NK-92 (cell line): ENCODE measurements around the gene WNT3.

Experiments
- DNase-seq: peaks from one replicate; lab custom pipeline; 2025; ENCODE audit not compliant: unreplicated experiment; lab: John Stamatoyannopoulos, UW

The WNT3 gene

GRCh38 chr17:46837521-46837920 lies 19.0 kb upstream of the WNT3 start:
- no peak for DNase-seq

DNA sequence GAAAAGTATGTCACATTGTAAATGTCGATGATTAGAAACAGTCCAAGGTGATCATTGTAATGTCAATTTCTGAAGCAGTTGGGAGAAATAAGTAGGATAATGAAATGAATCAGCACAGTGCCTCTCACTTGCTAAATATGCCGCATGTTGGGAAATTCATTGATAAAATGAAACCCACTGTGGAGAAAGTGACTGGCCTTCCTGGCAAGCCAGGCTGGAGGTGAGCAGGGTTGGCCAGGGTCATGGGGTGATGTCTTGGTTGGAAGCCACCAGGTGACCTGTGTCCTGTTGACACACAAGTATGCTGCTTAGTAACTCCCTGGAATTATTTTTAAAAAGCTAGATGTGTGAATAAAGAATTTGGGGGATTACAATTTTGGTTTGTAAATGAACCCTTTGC lies 18.0 kb upstream of the WNT3 start:
- DNase-seq = no peak

DNA sequence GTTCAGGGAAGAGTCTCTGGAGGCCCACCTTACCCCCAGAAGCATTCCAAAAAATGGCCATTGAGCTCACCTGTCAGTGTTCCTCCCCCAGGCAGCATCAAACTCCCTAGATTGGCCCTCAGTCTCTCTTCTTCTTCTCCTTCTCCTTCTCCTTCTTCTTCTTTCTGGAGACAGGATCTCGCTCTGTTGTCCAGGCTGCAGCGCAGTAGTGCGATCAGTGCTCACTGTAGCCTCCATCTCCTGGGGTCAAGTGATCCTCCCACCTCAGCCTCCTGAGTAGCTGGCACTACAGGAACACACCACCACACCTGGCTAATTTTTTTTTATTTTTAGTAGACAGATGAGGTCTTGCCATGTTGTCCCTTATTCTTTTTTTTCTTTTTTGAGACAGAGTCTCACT lies 16.4 kb upstream of the WNT3 start:
- no peak for DNase-seq

GRCh38 chr17:46833840-46834208 lies 15.3 kb upstream of the WNT3 start:
- no peak for DNase-seq

DNA sequence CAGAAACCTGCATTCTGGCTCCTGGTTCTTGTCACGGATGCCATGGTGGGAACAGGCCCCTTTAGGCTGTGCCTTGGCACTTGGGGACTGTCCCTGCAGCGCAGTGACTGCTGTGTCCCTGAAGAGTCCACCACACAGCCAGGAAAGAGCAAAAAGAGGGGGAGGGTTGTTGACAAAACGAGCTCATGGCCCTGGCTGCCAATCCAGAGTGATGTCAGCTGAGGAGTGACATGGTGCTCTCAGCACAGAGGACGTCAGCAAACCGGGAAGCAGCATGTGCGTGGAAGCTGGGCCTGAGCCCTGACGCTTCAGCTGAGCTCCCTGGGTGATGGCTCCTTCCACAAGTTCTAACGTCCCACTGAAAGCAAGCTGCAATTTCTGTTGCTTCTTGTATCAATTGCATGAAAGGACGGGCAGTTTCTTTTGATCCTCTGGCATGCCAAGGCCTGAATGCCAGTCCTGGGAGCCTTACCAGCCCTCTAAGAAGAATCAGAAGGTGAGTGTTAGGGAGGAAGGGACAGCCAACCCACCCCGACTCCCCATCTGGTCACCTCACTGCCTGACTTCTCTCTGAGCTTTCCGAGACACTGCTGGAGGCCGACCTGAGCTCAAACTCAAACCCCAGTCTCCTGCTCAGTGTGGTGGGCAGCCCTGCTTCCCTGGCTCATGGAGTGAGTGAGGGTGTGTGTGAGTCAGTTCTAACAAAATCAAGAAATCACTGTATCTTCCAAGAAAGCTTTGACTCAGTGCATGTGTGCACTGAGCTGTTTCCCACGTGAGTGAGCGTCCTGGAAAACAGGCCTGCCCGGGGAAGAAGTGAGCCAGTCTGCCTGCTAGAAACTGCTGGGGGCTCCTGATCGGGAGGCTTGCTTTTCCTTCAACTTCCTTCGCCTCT lies 14.7 kb upstream of the WNT3 start:
- DNase-seq = no peak

- DNase-seq = no peak
These were observed 13.9 kb upstream of the WNT3 start for GRCh38 chr17:46832331-46832821.

DNA sequence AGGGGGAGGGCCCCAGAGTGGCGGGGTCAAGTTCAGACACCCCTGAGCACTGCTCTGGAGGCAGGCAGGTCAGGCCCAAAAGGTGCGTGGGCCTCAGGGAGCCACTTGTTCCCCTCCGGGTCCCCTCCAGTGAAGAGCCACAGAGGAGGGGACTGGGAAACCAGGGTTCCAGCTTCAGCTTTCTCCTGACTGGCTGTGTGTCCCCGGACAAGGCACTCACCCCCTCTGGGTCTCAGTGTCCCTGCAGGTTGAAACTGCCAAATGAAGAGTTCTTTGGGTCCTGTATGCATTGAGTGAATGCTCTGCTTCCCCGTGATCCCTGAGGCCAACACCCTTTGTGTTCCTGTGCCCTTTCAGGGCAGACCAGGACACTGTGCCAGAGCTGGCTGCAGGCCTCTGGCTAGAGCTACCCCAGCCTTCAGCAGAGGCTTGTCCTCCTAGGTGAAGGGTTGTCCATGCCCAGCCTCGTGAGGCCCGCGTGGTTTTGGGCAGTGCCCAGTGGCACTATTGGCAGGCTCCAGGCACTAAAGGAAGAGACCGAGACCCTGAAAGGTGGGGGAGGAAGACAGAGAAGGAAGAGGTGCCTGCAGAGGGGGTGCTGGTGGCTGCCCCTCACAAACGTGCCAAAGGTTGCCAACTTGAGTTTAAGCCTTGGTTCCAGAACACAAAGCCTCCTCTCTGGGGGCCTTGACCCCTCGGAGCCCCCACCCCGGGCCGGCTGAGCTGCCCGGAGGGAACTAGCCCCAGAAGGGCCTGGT lies 13.3 kb upstream of the WNT3 start:
- DNase-seq = no peak

GRCh38 chr17:46827274-46827673 lies 8.8 kb upstream of the WNT3 start:
- no peak for DNase-seq

DNA sequence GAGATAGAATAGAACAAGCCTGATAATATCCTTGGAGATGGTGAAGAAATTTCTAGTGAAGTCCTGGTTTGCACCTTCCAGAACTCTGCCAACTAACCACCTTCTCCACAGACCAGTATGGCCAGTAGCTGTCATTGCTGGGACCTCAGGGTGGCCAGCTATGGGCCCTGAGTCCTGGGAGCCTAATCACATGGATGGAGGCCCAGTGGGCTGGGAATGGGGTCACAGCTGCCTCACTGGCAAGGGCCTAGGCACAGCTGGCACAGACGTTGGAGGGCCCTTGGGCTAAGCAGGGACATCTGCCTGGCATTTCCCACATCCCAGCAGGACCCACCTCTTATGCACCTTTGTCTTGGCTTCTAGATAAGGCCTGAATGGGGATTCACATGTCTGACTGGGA lies 7.6 kb upstream of the WNT3 start:
- no peak for DNase-seq

DNA sequence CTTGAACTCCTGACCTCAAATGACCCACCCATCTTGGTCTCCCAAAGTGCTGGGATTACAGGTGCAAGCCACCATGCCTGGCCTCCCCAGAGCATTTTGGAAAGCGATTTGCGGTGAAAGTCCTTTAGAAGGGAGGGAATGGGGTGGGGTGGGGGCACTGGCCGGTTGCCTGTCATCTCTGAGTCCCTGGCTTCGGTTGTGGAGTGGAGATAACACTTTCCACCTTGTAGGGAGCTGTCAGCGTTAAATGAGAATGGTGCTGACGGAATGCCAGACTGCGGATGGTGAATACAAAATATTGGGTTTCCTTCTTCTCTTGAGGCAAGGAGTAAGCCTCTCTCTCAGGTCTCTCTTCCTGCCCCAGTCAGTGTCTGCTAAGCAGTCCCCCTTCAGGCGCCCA lies 5.2 kb upstream of the WNT3 start:
- no peak for DNase-seq

- DNase-seq = no peak
These were observed 4.0 kb upstream of the WNT3 start for GRCh38 chr17:46822388-46822921.

DNA sequence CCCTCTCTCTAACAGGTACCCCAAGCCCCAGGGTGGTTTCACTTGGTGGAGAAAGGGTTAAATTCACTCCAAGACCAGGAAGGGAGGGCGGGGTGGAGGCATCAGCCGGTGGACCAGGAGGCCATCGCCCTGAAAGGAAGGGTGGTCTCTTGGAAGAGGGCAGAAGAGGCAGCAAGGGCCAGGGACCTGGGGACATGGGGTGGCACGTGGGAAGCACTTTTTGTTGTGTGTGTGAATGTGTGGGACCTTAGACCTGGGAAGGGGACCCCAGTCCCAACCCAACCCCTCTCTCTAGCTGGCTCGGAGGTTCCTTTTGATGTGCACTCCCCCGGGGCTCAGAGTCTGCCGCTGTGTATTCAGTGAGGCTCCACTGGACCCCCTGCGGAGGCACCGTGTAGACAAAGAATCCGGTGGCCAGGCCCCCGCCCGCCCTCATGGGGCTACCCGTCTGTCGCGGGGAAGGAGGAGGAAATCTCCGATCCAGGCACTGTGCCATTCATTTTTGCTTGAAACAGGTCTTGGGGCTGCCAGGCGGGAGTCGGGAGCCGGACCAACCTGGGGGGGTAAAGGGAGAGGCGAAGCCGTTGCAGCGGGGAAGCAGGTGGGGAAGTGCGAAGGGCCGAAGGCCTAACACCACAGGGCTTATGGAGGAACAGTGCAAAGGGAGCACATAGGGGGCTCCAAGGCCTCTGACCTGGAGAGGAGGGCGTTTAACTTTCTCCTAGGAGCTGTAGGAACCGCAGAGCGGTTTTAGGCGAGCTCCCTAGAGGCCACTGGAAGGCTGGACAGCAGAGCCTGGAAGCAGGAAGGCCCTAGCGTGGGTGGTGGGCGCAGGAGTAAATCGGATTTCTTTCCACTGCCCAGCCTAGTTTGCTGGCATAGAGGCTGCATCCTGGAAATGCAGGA lies 3.2 kb upstream of the WNT3 start:
- DNase-seq = no peak

DNA sequence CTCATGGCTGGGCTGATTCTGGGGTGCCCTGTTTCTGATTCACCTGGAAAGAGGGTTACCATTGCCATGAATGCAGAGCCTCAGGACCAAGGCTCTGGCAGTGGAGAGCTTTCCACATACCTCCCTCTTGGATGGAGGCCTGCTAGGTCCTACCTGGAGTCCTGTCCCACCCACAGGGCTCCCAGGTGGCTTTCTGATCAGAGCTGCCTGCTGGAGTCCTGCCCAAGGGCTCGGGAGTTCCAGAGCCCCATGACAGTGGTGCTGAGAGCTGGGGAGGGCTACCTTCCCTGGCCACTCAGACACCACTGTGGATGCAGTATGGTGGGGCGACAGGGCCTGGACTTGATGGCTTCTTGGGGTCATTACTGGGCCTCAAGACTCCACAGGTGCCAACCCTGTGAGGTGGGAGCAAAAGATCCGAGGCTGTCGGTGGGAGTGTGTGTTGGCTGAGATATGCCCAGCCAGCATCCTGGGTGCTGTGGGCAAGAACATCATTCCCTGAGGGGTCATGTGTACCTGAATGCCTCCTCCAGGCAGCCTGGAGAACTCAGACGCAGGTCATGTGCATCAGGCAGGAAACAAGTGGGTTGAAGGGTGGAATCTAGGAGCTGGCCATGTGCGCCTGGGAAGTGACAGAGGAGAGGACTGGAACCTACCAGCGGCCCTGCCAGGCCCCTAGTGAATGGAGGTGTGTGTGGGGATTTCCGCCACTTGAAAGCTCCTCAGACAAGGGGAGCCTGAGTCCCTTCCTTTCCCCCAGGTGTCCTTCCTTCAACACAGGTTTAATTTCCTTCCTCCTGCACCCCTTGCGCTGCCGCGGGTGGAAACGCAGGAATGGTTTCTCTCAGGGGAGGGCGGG lies 2.3 kb upstream of the WNT3 start:
- DNase-seq = no peak

GRCh38 chr17:46819906-46820351 lies 1.4 kb upstream of the WNT3 start:
- DNase-seq = no peak

DNA sequence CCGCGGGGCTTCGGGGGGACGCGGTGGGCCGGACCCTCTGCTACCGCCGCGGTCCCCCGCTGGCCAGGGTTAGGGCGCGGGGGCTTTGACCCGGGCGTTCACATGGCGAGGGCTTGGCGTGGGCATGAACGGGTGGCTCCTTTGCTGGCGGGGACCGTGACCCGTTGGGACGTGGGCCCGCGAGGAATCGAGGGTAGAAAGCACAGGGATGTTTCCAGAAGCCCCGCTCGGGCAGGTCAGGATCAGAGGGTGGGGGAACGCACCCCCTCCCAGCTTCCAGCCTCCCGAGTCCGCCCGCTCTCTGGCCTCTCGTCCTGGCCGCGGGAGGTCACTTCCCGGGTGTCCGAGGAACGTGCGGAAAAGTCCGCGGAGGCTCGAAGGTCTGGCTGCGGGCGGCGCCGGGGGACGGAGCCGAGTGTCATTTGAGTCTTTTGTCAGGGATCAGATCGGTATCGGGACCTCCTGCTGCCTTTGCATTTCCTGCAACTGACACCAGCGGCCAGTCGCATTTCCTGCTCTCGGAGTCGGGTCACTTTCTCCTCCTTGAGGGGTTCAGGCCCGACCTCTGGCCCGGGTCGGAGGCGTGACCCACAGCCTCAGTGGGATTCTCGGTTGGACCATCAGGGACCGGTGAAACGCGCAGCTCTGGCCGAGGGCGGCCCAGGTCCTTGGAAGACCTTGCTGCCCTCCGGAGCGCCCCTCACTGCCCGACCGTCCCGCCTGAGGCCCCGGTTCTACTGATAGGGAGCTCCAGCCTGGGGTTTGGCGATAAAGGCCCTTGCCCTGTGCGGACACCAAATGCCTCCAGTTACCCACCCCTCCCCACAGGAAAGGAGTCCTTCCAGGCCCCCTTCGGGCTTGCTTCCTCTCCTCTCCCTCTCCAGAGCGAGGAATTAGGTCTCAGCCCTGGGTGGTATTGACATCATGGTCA lies 702 bp upstream of the WNT3 start:
- no peak for DNase-seq

DNA sequence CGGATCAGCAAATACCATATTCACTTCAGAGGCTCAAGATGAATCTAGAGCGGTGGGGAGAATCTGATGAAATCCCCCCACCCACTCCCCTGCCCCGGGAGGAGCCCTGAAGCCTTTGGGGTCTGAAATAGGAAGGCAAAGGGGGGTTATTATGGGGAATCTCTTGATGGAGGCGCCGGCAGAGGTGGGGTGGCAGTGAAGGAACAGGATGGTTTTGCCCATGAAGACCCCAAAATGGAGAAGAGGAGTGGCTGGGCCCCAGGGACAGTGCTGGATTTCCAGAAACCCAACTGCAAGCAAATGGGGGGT lies 637 bp downstream of the WNT3 start:
- no peak for DNase-seq

- no peak for DNase-seq
These were observed 1.2 kb downstream of the WNT3 start for GRCh38 chr17:46817151-46817900.
